Stimulated activated naive CD8-positive, alpha-beta T cell treated with anti-CD3 and anti-CD28 coated beads, Interleukin-15, amount 100 ng/mL, for 72 hours (primary cell): Measurements from ENCODE around the gene CDHR3.

Source experiments
- ATAC-seq: fragments of 150-1000 bp; cut with Tn5 transposase; 2 replicates; pipeline ENCODE4 v1.10.0; 2021; ENCODE audit warnings: mild to moderate bottlenecking, moderate library complexity
- DNase-seq, 2 donors: peaks; one replicate each; pipeline ENCODE4 v3.0.0; 2021 to 2022
- H3K27ac Mint-ChIP-seq, 2 donors: one replicate each; pipeline ENCODE4 v1.8.0; 2022; ENCODE audit warnings: mild to moderate bottlenecking in 2 of 2, mixed read lengths in 2 of 2, moderate library complexity in 2 of 2
- H3K27me3 Mint-ChIP-seq: one replicate; pipeline ENCODE4 v1.8.0; 2022; ENCODE audit warnings: mixed read lengths
- H3K4me1 Mint-ChIP-seq: one replicate; pipeline ENCODE4 v1.8.0; 2022; ENCODE audit warnings: mild to moderate bottlenecking, mixed read lengths
- H3K4me3 Mint-ChIP-seq, 2 donors: one replicate each; pipeline ENCODE4 v1.8.0; 2022; ENCODE audit warnings: mild to moderate bottlenecking in 2 of 2, mixed read lengths in 2 of 2, moderate library complexity in 1 of 2
- H3K9me3 Mint-ChIP-seq, 2 donors: one replicate each; pipeline ENCODE4 v1.8.0; 2022; ENCODE audit warnings: mixed read lengths in 2 of 2

Gene CDHR3

DNA sequence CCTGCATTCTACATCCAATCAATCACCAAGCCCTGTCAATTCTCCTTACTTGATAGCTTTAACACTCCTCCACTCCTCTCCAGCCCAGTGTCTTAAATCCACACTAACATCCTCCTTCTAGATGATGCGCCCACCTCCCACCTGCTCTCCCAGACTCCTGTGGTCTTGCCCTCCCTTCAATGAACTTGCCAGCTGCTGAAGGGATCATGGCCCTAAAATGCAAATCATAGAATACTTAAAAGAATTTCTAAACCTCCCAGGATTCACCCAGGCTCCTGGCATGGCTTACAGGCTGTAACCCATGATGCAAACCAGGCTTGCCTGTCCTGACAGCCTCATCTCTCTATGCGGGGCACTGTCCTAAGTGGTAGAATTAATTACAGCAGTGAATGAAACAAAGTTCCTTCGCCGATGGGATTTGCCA is 105.5 kb downstream of the CDHR3 start:
- DNase-seq: no peak
- H3K9me3 Mint-ChIP-seq: no peaks in the 10 kb centered on the region
- peaks cover 62% of the 10 kb centered on the region for H3K4me1 Mint-ChIP-seq
- H3K27ac Mint-ChIP-seq: peak overlapping the region in 1 of 2 donors; percentile 6
- H3K27me3 Mint-ChIP-seq: no peaks in the 10 kb centered on the region
- no peak for ATAC-seq
- H3K4me3 Mint-ChIP-seq: no peak overlapping the region

GRCh38 chr7:106068986-106069385 is 105.9 kb downstream of the CDHR3 start:
- H3K4me1 Mint-ChIP-seq: peaks cover 62% of the 10 kb centered on the region
- peak overlapping the region in 1 of 2 donors; percentile 6 for H3K27ac Mint-ChIP-seq
- DNase-seq (no peak), ATAC-seq (no peak)
- H3K9me3 Mint-ChIP-seq: no peaks in the 10 kb centered on the region
- no peak overlapping the region for H3K4me3 Mint-ChIP-seq
- no peaks in the 10 kb centered on the region for H3K27me3 Mint-ChIP-seq

GRCh38 chr7:106069471-106070200 is 106.6 kb downstream of the CDHR3 start:
- Mint-ChIP-seq H3K9me3 (no peaks in the 10 kb centered on the region), H3K27ac (no peak overlapping the region), H3K4me1 (peaks cover 64% of the 10 kb centered on the region), H3K27me3 (no peaks in the 10 kb centered on the region), H3K4me3 (no peak overlapping the region)
- ATAC-seq (no peak), DNase-seq (no peak)

DNA sequence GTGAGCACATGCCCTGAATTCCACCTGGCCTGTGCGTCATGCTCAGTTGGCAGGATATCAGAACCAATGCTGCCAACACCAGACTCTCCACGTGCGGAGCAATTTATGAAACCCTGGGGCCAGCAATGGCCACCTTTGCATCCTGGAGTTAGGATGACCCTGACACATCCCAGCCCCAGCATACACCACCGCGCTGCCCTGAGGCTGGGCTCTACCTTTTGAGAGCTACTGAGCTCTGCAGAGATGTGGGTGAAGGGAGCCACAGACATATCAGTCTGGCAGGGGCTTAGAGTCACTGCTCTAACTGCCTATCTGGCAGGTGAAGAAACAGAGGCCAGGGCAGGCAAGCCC is 107.1 kb downstream of the CDHR3 start:
- Mint-ChIP-seq H3K4me1 (peaks cover 66% of the 10 kb centered on the region), H3K4me3 (no peak overlapping the region), H3K27me3 (no peaks in the 10 kb centered on the region), H3K27ac (no peak overlapping the region), H3K9me3 (no peaks in the 10 kb centered on the region)
- DNase-seq: no peak
- ATAC-seq: no peak

DNA sequence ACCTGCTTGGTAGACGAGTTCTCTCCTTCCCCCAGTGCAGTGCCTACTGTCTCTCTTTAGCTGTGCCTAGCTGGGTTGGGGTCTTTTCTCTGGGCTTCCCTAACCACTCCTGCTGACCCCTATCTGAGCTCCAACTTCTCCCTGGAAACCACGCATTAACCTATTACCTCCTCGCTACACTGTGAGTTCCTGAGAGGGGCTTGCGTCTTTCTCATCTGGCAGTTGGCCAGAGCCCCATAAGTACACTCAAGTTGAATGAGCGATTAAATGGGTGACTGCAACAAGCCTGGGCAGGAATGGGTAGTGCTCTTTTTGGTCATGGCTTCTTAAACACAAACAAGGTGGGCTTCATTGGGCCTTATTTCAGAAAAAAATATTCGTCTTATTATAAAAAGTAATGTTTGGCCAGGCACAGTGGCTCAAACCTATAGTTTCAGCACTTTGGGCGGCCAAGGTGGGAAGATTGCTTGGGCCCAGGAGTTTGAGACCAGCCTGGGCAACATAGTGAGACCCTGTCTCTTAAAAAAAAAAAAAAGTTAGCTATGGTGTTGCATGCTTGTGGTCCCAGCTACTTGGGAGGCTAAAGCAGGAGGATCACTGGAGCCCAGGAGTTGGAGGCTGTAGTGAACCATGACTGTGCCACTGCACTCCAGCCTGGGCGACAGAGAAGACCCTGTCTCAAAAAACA is 107.6 kb downstream of the CDHR3 start:
- no peak for DNase-seq
- H3K9me3 Mint-ChIP-seq: no peaks in the 10 kb centered on the region
- H3K27ac Mint-ChIP-seq: peak overlapping the region; percentile 92 to 97
- peak overlapping the region; percentile 78 to 82 for H3K4me3 Mint-ChIP-seq
- no peak for ATAC-seq
- peaks cover 66% of the 10 kb centered on the region for H3K4me1 Mint-ChIP-seq
- no peaks in the 10 kb centered on the region for H3K27me3 Mint-ChIP-seq

- Mint-ChIP-seq H3K9me3 (no peaks in the 10 kb centered on the region), H3K27ac (peak overlapping the region; percentile 92 to 97), H3K4me1 (peaks cover 72% of the 10 kb centered on the region), H3K27me3 (no peaks in the 10 kb centered on the region), H3K4me3 (peak overlapping the region; percentile 78 to 82)
- ATAC-seq: peak; percentile 99
- DNase-seq: peak; percentile 56 to 72
Observed at GRCh38 chr7:106071356-106071998, 108.4 kb downstream of the CDHR3 start.

DNA sequence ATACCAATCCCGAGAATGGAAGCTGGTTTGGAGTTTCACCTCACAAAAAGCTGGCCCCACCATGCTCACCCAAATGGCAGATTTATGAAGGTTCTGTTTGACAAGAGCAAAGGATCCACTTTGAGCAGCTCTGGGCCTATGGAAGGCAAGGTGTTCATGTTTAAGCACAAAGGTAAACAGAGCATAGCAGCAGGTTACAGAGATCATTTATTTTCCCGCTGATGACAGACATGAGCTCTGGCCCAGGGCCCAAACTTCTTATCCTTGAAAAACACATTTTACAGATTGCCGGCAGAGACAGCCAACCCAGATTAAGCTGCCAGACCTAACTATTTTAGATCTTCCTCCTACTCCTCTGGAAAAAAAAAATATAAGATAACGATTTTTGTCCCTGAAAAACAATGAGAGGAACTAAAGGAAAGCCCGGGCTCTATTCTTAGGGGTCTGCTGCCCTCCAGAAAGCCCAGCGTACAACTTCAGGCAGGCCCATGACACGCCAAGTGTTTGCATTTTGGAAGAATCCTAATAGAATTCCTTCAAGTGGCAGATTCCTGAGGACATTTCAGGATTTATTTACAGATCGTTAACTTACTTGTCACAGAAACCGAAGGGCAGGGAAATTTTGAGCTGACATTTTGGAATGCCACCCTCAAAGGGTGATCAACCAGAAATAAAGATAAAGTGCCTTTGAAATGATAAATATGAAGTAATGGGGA is 109.1 kb downstream of the CDHR3 start:
- H3K4me1 Mint-ChIP-seq: peaks cover 72% of the 10 kb centered on the region
- DNase-seq (no peak), ATAC-seq (peak; percentile 33)
- peak overlapping the region; percentile 78 to 82 for H3K4me3 Mint-ChIP-seq
- no peaks in the 10 kb centered on the region for H3K27me3 Mint-ChIP-seq
- H3K9me3 Mint-ChIP-seq: no peaks in the 10 kb centered on the region
- peak overlapping the region; percentile 92 to 97 for H3K27ac Mint-ChIP-seq

- H3K4me3 Mint-ChIP-seq: no peak overlapping the region
Observed at GRCh38 chr7:106072715-106073091, 109.6 kb downstream of the CDHR3 start.

GRCh38 chr7:106073701-106074100 is 110.6 kb downstream of the CDHR3 start:
- peaks cover 75% of the 10 kb centered on the region for H3K4me1 Mint-ChIP-seq
- ATAC-seq: no peak
- no peaks in the 10 kb centered on the region for H3K27me3 Mint-ChIP-seq
- no peak overlapping the region for H3K4me3 Mint-ChIP-seq
- no peak for DNase-seq
- H3K9me3 Mint-ChIP-seq: no peaks in the 10 kb centered on the region
- H3K27ac Mint-ChIP-seq: no peak overlapping the region

More at GRCh38 chr7:106072715-106073091, 109.6 kb downstream of the CDHR3 start:
- peaks cover 75% of the 10 kb centered on the region for H3K4me1 Mint-ChIP-seq
- DNase-seq (no peak), ATAC-seq (no peak)
- H3K9me3 Mint-ChIP-seq: no peaks in the 10 kb centered on the region
- no peaks in the 10 kb centered on the region for H3K27me3 Mint-ChIP-seq
- no peak overlapping the region for H3K27ac Mint-ChIP-seq

DNA sequence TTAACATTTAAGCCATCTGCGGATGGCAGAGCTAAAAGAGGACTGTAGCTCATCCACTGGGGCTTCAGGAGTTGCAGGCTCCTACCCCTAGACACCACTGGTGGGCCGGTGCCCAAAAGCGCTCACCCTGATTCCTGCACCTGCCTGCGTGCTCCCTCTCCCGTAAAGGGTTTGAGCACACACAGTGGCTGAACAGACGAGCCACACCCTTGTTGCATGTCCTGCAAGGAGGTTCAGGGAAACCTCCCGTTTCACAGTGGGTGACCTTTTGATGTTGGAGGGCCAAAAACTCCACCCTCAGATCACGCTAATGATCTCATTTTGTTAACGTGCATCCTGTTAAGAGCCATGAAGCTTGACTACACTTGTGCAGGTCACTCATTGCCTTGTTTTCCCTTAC is 111.2 kb downstream of the CDHR3 start:
- no peak for DNase-seq
- H3K4me3 Mint-ChIP-seq: no peak overlapping the region
- peaks cover 79% of the 10 kb centered on the region for H3K4me1 Mint-ChIP-seq
- no peak overlapping the region for H3K27ac Mint-ChIP-seq
- ATAC-seq: no peak
- H3K27me3 Mint-ChIP-seq: no peaks in the 10 kb centered on the region
- no peaks in the 10 kb centered on the region for H3K9me3 Mint-ChIP-seq

DNA sequence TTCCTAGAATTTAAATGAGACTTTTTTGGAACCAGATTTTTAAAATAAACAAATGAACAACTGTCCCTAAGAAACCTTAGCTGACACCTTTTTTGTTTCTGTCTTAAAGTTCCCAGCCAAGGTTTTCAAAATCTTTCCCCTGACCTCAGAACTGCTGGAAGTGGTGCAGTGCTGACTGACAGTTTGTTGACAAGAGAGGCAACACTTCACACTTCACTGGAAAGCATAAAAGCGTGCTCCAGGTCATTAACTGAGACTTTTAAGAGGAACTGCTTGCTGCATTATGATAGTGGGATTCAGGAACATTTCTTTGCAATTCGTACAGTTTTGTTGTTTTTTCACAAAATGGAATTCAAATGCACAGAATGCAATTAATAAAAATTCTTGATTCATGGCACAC is 112.9 kb downstream of the CDHR3 start:
- H3K4me3 Mint-ChIP-seq: no peak overlapping the region
- DNase-seq (no peak), ATAC-seq (no peak)
- no peaks in the 10 kb centered on the region for H3K9me3 Mint-ChIP-seq
- H3K4me1 Mint-ChIP-seq: peaks cover 73% of the 10 kb centered on the region
- H3K27ac Mint-ChIP-seq: no peak overlapping the region
- no peaks in the 10 kb centered on the region for H3K27me3 Mint-ChIP-seq

DNA sequence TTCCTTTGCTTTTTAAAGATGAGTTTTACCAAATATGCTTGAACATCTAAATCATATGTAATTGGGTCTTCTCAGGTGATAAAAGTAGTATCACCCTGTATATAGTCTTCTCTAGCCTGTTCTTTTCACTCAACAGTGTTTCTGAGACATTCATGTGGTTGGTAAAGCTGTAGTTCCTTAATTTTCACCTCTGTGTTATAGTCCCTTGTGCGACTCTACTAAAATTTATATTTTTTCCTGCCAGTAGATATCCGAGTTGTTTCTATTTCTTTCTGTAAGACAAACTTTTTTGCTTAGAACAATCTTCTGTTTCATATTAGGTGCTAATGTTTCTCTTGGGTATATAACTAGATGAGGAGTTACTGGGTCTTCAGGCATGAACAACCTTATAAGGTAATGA is 113.5 kb downstream of the CDHR3 start:
- H3K4me1 Mint-ChIP-seq: peaks cover 67% of the 10 kb centered on the region
- no peaks in the 10 kb centered on the region for H3K9me3 Mint-ChIP-seq
- H3K27me3 Mint-ChIP-seq: no peaks in the 10 kb centered on the region
- no peak overlapping the region for H3K4me3 Mint-ChIP-seq
- DNase-seq (no peak), ATAC-seq (no peak)
- H3K27ac Mint-ChIP-seq: no peak overlapping the region

DNA sequence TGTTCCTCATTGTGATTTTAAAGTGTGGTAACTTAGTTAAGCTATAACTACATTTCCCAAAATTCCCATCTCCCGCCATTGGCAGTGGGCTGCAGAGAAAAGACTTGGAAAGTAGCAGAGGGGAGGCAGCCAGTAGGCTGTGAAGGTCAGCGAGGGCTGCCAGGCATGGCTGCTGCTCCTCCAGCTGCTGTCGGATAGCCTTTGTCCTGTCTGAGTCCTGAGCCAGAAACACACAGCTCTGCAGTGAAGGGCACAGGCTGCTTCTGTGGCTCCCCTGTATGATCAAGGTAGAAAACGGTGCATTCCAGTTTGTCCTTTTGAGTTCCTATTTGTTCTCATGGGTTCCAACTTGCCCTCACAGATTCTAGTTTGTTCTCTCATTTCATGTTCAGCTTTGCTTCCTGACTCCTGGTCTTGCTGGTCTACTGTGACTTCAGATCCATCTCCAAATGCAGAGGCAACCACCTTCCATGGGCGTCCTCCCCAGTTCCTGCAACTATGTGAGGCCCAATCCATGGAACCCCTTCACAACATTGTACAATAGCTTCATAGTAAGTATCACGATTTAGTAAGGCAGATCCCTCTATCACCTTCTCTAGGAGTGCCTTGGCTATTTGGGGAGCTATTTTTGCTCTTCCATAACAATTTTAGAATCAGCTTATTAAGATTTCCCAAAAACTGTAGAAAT is 117.4 kb downstream of the CDHR3 start:
- H3K4me1 Mint-ChIP-seq: peaks cover 54% of the 10 kb centered on the region
- H3K9me3 Mint-ChIP-seq: no peaks in the 10 kb centered on the region
- ATAC-seq (no peak), DNase-seq (no peak)
- H3K4me3 Mint-ChIP-seq: no peak overlapping the region
- H3K27me3 Mint-ChIP-seq: no peaks in the 10 kb centered on the region
- no peak overlapping the region for H3K27ac Mint-ChIP-seq

- no peaks in the 10 kb centered on the region for H3K27me3 Mint-ChIP-seq
- H3K9me3 Mint-ChIP-seq: no peaks in the 10 kb centered on the region
Observed at GRCh38 chr7:106082087-106082854, 119.2 kb downstream of the CDHR3 start.

More at GRCh38 chr7:106082087-106082854, 119.2 kb downstream of the CDHR3 start:
- H3K4me1 Mint-ChIP-seq: peaks cover 51% of the 10 kb centered on the region
- H3K4me3 Mint-ChIP-seq: no peak overlapping the region
- ATAC-seq (no peak), DNase-seq (no peak)
- H3K27ac Mint-ChIP-seq: peak overlapping the region in 1 of 2 donors; percentile 7
